ENCODE measurements around the gene VWF. TPM values are rescaled to one million over a fixed set of nuclear protein-coding genes. Genes with fewer than 3 reads are reported as not detected.
A peak's percentile ranks its signal among the peaks of the same experiment; 100 is the strongest.

VWF gene
- total and polyA plus RNA-seq, 2 of the 13 experiments (the other 11 are each of a cell fraction or from before 2014, with no cell fraction given), result 0.20 to 0.25 TPM

DNA sequence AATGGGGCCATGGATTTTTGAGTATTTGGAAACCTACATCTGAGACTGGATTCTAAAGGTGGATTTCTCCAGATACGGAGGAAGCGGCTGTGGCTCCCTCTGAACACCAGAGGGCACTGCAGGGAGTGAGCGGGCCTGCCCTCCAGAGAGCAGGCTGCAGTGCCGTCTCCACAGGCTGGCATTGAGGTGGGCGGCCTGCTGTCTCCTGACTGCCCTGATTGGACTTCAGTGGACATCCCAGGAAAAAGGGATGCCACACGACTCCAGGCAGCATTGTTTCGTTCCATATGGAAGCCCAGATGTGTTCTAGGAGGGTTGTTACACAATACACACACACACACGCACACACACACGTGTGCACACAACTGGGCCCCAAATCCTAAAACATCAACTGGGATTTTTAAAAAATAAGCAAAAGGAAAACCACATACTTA, 158.5 kb downstream of the VWF start (continued):
- TF ChIP-seq STAG1 (CRISPR knock-in tag; IDR thresholded peaks at IDR 0.05), result peak; percentile 39
- 0 out of 2 replicates have a peak, but pooled peaks have one; percentile 24 for TF ChIP-seq KDM2A (CRISPR knock-in tag; IDR thresholded peaks at IDR 0.05; ENCODE audit: borderline replicate concordance, low read depth)
- no peak for TF ChIP-seq CENPT (CRISPR knock-in tag; IDR thresholded peaks at IDR 0.05; ENCODE audit: low read depth)

GRCh38 chr12:5964913-5965900, 159.3 kb downstream of the VWF start:
- H2AFZ ChIP-seq (ENCODE audit: low read length), result no peak overlapping the region
- no peak overlapping the region for H3K9ac ChIP-seq (ENCODE audit: insufficient read depth, low read depth, low read length)
- H3K4me1 ChIP-seq (ENCODE audit: insufficient read depth, low read length), result peaks cover 15% of the 10 kb centered on the region
- no peaks in the 10 kb centered on the region for H3K9me3 ChIP-seq (ENCODE audit: low read length)
- no peak for FAIRE-seq
- H4K20me1 ChIP-seq (ENCODE audit: insufficient read depth, low read length), result no peaks in the 10 kb centered on the region
- in situ Hi-C loops (cut with HindIII; ENCODE audit: extremely low pct_ligation_motif_present, low pct_unique_long_range_greater_than_20kb), result no loop called here
- H3K36me3 ChIP-seq (replicated peaks in 1 of 2; ENCODE audit: control insufficient read depth in 1 of 2, insufficient read depth in 2 of 2, low read length in 2 of 2), result no peaks in the 10 kb centered on the region
- H3K79me2 ChIP-seq (ENCODE audit: insufficient read depth, low read length), result no peaks in the 10 kb centered on the region
- H3K27me3 ChIP-seq (ENCODE audit: control insufficient read depth in 1 of 2, insufficient read depth in 2 of 2, low read length in 2 of 2), result peaks cover 1 to 9% of the 10 kb centered on the region in 2 experiments; a peak in 2 of 5 replicates
- no peak overlapping the region for H3K4me3 ChIP-seq (replicated peaks in 1 of 3; ENCODE audit: insufficient read depth in 1 of 3, low read depth in 2 of 3, low read length in 3 of 3)
- no TSS peak for BruUV-seq (replicated peaks)
- peak; percentile 77 for ATAC-seq
- no peak for DNase-seq (ENCODE audit: low spot score)
- H3K4me2 ChIP-seq (ENCODE audit: low read depth, low read length), result 0 out of 2 replicates have a peak overlapping the region, but pooled peaks have one; percentile 16
- no peak overlapping the region for H3K27ac ChIP-seq (ENCODE audit: extremely low read length, insufficient read depth, low read length)
- WGBS (ENCODE audit: low lambda C conversion rate), result 35% methylated on average over 24 of the region's 24 CpGs
- POLR2A ChIA-PET, result no interaction called here
- intact Hi-C loops (cut with micrococcal nuclease; ENCODE audit: unreplicated experiment), result no loop called here
- CTCF ChIA-PET (ENCODE audit: low intra/inter-chr PET ratio, low total read pairs), result interaction anchor here (0.8 to 1.6 kb wide), 2 partner anchors 23 to 75 kb away, joined by 4 to 8 read pairs; no protein-coding TSS in a partner anchor
- TF ChIP-seq EEA1 (CRISPR knock-in tag; IDR thresholded peaks at IDR 0.05; ENCODE audit: borderline replicate concordance), result 0 out of 2 replicates have a peak, but pooled peaks have one; percentile 28
- 0 out of 2 replicates have a peak, but pooled peaks have one; percentile 25 for TF ChIP-seq ZNF777 (CRISPR knock-in tag; IDR thresholded peaks at IDR 0.05)
- TF ChIP-seq ZFP37 (CRISPR knock-in tag; IDR thresholded peaks at IDR 0.05; ENCODE audit: borderline replicate concordance), result no peak
- 0 out of 2 replicates have a peak, but pooled peaks have one; percentile 29 for TF ChIP-seq ZNF3 (CRISPR knock-in tag; IDR thresholded peaks at IDR 0.05)
- TF ChIP-seq MAX (IDR thresholded peaks at IDR 0.05), result no peak
- peak; percentile 54; the same call in 1 of the 2 replicates for TF ChIP-seq ZNF629 (CRISPR knock-in tag; conservative IDR thresholded peaks at IDR 0.05)
- TF ChIP-seq, protein P1, sequence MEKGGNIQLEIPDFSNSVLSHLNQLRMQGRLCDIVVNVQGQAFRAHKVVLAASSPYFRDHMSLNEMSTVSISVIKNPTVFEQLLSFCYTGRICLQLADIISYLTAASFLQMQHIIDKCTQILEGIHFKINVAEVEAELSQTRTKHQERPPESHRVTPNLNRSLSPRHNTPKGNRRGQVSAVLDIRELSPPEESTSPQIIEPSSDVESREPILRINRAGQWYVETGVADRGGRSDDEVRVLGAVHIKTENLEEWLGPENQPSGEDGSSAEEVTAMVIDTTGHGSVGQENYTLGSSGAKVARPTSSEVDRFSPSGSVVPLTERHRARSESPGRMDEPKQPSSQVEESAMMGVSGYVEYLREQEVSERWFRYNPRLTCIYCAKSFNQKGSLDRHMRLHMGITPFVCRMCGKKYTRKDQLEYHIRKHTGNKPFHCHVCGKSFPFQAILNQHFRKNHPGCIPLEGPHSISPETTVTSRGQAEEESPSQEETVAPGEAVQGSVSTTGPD (CRISPR knock-in tag; IDR thresholded peaks at IDR 0.05), result no peak
- TF ChIP-seq ZFP62 (CRISPR knock-in tag; IDR thresholded peaks at IDR 0.05), result no peak
- peak; percentile 76 for TF ChIP-seq BCL6 (CRISPR knock-in tag; IDR thresholded peaks at IDR 0.05)
- no peak for TF ChIP-seq STAT5B (CRISPR knock-in tag; IDR thresholded peaks at IDR 0.05)
- TF ChIP-seq ARID4A (CRISPR knock-in tag; IDR thresholded peaks at IDR 0.05; ENCODE audit: borderline replicate concordance), result no peak
- no peak for TF ChIP-seq SRY (CRISPR knock-in tag; IDR thresholded peaks at IDR 0.05)

Measured in HepG2 (cell line).